ENCODE measurements around the gene RTTN. TPM values are rescaled to one million over a fixed set of nuclear protein-coding genes. Genes with fewer than 3 reads are reported as not detected.
A peak's percentile ranks its signal among the peaks of the same experiment; 100 is the strongest.

Gene RTTN
- polyA plus RNA-seq, 1 of the 3 experiments (the other 2 are of a cell fraction), result 4.7 TPM

DNA sequence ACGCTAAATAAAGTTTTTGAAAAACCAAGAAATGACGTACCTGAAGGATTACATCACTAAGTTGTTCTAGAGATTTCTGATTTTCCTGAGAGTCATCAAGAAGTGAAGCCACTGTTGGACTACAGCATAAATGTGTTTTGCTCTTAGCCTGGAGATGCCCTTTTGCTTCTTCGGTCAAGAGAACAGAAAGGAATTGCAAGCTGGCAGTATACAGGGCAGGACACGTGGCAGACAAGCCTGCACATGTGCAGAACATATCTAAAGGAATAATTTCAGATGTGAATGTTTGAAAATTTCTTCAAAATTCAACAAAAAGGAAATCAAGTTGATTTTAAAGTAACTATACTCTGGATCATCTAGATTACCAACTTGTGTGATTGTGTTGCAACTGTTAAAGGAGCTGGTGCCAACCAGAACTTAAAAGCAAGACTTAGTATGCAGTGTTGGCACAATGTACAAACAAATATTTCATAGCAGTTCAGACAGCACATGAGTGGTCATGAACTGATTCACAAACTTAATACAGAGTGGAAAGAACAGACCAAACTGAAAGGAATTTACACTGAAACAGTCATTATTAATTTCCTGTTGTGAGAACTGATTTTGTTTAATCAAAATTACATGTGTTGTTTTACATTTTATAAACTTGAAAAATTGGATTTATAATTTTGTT lies 157.4 kb downstream of the RTTN start:
- Histone ChIP-seq H3K9ac (peak overlapping the region; percentile 25; the same call in 1 of the 2 replicates), H2AFZ (ENCODE audit: low read depth) (peak overlapping the region; percentile 33), H3K4me1 (ENCODE audit: control insufficient read depth in 1 of 2, insufficient read depth in 2 of 2, low read depth in 1 of 2, low read length in 1 of 2) (peaks cover 2 to 42% of the 10 kb centered on the region in 2 experiments), H3F3A (replicated peaks; ENCODE audit: insufficient read depth) (peaks cover 43% of the 10 kb centered on the region), H3K9me2 (no peaks in the 10 kb centered on the region), H3K27me3 (ENCODE audit: insufficient read depth) (no peaks in the 10 kb centered on the region), H4K20me1 (ENCODE audit: insufficient read depth) (no peaks in the 10 kb centered on the region), H3K79me2 (ENCODE audit: insufficient read depth) (peaks cover 10% of the 10 kb centered on the region; the same call in 1 of the 2 replicates), H3K4me3 (ENCODE audit: low read depth in 2 of 2, low read length in 1 of 2) (no peak overlapping the region), H3K4me2 (no peak overlapping the region), H3K27ac (ENCODE audit: low read depth in 2 of 2, low read length in 1 of 2) (peak overlapping the region; percentile 64 to 96; a peak in 3 of 4 replicates), H3K36me3 (replicated peaks in 1 of 2; ENCODE audit: control insufficient read depth in 1 of 2, insufficient read depth in 2 of 2, low read length in 1 of 2) (peaks cover 2 to 16% of the 10 kb centered on the region in 2 experiments), H3K9me3 (no peaks in the 10 kb centered on the region)
- 94% methylated on average over 4 of the region's 4 CpGs for WGBS (ENCODE audit: low lambda C conversion rate)
- TF ChIP-seq POLR2AphosphoS5 (IDR thresholded peaks at IDR 0.05; ENCODE audit: low read depth, low read length) (no peak), SMC3 (IDR thresholded peaks at IDR 0.05; ENCODE audit: low read depth, low read length) (no peak), NFIC (IDR thresholded peaks at IDR 0.05; ENCODE audit: borderline replicate concordance) (peak; percentile 50; the same call in 1 of the 2 replicates), TCF12 (IDR thresholded peaks at IDR 0.05) (peak; percentile 40; the same call in 1 of the 2 replicates), EP300 (IDR thresholded peaks at IDR 0.05; ENCODE audit: borderline replicate concordance in 1 of 2, low read depth in 1 of 2, low read length in 1 of 2) (peak in 1 of 2 experiments; percentile 29; a peak in 2 of 4 replicates)
- TF ChIP-seq, protein P1, sequence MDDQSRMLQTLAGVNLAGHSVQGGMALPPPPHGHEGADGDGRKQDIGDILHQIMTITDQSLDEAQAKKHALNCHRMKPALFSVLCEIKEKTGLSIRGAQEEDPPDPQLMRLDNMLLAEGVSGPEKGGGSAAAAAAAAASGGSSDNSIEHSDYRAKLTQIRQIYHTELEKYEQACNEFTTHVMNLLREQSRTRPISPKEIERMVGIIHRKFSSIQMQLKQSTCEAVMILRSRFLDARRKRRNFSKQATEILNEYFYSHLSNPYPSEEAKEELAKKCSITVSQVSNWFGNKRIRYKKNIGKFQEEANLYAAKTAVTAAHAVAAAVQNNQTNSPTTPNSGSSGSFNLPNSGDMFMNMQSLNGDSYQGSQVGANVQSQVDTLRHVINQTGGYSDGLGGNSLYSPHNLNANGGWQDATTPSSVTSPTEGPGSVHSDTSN (IDR thresholded peaks at IDR 0.05), result peak; percentile 66
- ChIA-PET CTCF (no interaction called here), POLR2A (no interaction called here)
- DNase-seq, result no peak

DNA sequence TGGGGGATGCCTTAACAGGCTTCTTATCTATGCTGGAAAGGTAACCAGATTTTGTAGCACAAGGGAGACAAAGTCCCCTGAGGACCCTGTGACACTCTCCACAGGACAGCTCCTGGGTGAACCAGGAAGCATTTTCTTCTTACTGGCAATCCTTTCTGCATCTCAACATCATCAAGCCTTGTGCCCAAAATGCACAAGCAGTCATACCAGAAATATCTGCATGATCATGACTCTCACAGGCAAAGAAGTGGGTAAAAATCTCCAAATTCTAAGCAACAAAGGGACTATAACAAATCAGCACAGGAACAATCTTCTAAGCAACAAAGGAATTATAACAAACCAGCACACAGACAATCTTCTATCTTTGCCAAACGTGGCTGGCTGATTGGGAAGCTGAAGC lies 158.7 kb downstream of the RTTN start:
- Histone ChIP-seq H3K9me3 (no peaks in the 10 kb centered on the region), H4K20me1 (ENCODE audit: insufficient read depth) (no peaks in the 10 kb centered on the region), H3K4me2 (peak overlapping the region; percentile 25; the same call in 1 of the 2 replicates), H3K27me3 (ENCODE audit: insufficient read depth) (no peaks in the 10 kb centered on the region), H3K36me3 (replicated peaks in 1 of 2; ENCODE audit: control insufficient read depth in 1 of 2, insufficient read depth in 2 of 2, low read length in 1 of 2) (peaks cover 0 to 11% of the 10 kb centered on the region in 2 experiments), H3K4me1 (ENCODE audit: control insufficient read depth in 1 of 2, insufficient read depth in 2 of 2, low read depth in 1 of 2, low read length in 1 of 2) (peaks cover 2 to 42% of the 10 kb centered on the region in 2 experiments), H3K79me2 (ENCODE audit: insufficient read depth) (peaks cover 10% of the 10 kb centered on the region; the same call in 1 of the 2 replicates), H3K9me2 (no peaks in the 10 kb centered on the region), H3F3A (replicated peaks; ENCODE audit: insufficient read depth) (peaks cover 43% of the 10 kb centered on the region), H3K4me3 (ENCODE audit: low read depth in 2 of 2, low read length in 1 of 2) (no peak overlapping the region), H2AFZ (ENCODE audit: low read depth) (no peak overlapping the region; the same call in none of the 2 replicates), H3K9ac (peak overlapping the region; percentile 35; the same call in 1 of the 2 replicates), H3K27ac (ENCODE audit: low read depth in 2 of 2, low read length in 1 of 2) (peak overlapping the region; percentile 55 to 96; a peak in 3 of 4 replicates)
- POLR2A ChIA-PET, result no interaction called here
- WGBS (ENCODE audit: low lambda C conversion rate), result 53% methylated on average over 1 of the region's 1 CpG
- no peak for DNase-seq
- TF ChIP-seq MEF2A (IDR thresholded peaks at IDR 0.05; ENCODE audit: borderline replicate concordance, low read depth) (no peak), NRF1 (IDR thresholded peaks at IDR 0.05; ENCODE audit: low read depth, low read length) (no peak), NFIC (IDR thresholded peaks at IDR 0.05; ENCODE audit: borderline replicate concordance) (no peak), RXRA (IDR thresholded peaks at IDR 0.05; ENCODE audit: borderline replicate concordance, low read depth) (no peak), RAD21 (IDR thresholded peaks at IDR 0.05; ENCODE audit: low read length) (no peak), EZH2phosphoT487 (IDR thresholded peaks at IDR 0.05; ENCODE audit: borderline replicate concordance, low read depth) (no peak), TCF12 (IDR thresholded peaks at IDR 0.05) (no peak), POLR2AphosphoS5 (IDR thresholded peaks at IDR 0.05; ENCODE audit: low read depth, low read length) (no peak), MXI1 (IDR thresholded peaks at IDR 0.05; ENCODE audit: low read depth, low read length) (no peak), FOXM1 (IDR thresholded peaks at IDR 0.05; ENCODE audit: low read depth) (no peak), FOSL2 (IDR thresholded peaks at IDR 0.05; ENCODE audit: borderline replicate concordance, low read depth) (no peak), RFX5 (IDR thresholded peaks at IDR 0.05; ENCODE audit: low read length) (no peak), YY1 (IDR thresholded peaks at IDR 0.05; ENCODE audit: low read depth) (no peak)
- TF ChIP-seq, protein P2, sequence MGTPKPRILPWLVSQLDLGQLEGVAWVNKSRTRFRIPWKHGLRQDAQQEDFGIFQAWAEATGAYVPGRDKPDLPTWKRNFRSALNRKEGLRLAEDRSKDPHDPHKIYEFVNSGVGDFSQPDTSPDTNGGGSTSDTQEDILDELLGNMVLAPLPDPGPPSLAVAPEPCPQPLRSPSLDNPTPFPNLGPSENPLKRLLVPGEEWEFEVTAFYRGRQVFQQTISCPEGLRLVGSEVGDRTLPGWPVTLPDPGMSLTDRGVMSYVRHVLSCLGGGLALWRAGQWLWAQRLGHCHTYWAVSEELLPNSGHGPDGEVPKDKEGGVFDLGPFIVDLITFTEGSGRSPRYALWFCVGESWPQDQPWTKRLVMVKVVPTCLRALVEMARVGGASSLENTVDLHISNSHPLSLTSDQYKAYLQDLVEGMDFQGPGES (IDR thresholded peaks at IDR 0.05; ENCODE audit: low read depth, low read length), result no peak
- CTCF ChIA-PET, result no interaction called here

All from SK-N-SH (cell line).